DOHH2 (cell line): ENCODE measurements around the gene SRXN1.

Experiments
- CTCF ChIP-seq: fragments of 200-600 bp; sonication (generic); IDR thresholded peaks from one replicate; pipeline ENCODE4 v1.5.1; 2014; ENCODE audit warnings: antibody characterized with exemption, mild to moderate bottlenecking, low read depth, low read length; ENCODE audit not compliant: poor library complexity, severe bottlenecking
- EZH2phosphoT487 ChIP-seq: fragments of 200-600 bp; sonication (generic); IDR thresholded peaks from 2 replicates; pipeline ENCODE4 v1.6.1; 2017; ENCODE audit warnings: borderline replicate concordance, mild to moderate bottlenecking, antibody characterized with exemption, low read length, moderate library complexity, mixed read lengths

GRCh38 chr20:635893-636338, 17.1 kb downstream of the SRXN1 start:
- TF ChIP-seq CTCF = no peak
- TF ChIP-seq EZH2phosphoT487 = no peak
